ENCODE measurements around the gene SYNPO2L. TPM values are rescaled to one million over a fixed set of nuclear protein-coding genes. Genes with fewer than 3 reads are reported as not detected.

The SYNPO2L gene
- polyA plus RNA-seq, 1 experiment = 0.05 TPM

- CTCF ChIA-PET = interaction anchor here (0.6 to 10.6 kb wide), 4 partner anchors 93 to 1690 kb away, joined by 3 to 181 read pairs (median 4); partner anchors contain the start of gene PPP3CB
- Histone ChIP-seq H3K4me3 (ENCODE audit: low read depth, low read length) (peak overlapping the region; percentile 32), H3K27me3 (ENCODE audit: control insufficient read depth, insufficient read depth, low read length) (no peaks in the 10 kb centered on the region), H3K36me3 (ENCODE audit: control insufficient read depth, insufficient read depth, low read length) (no peaks in the 10 kb centered on the region)
- no peak for DNase-seq (ENCODE audit: low read depth)
- POLR2A ChIA-PET = no interaction called here
- no peak for TF ChIP-seq CTCF (IDR thresholded peaks at IDR 0.05; ENCODE audit: insufficient read depth, low read depth, low read length)
These were observed 8.5 kb downstream of the SYNPO2L start for GRCh38 chr10:73647211-73647874.

- DNase-seq (ENCODE audit: low read depth) = no peak
- H3K36me3 ChIP-seq (ENCODE audit: control insufficient read depth, insufficient read depth, low read length) = no peaks in the 10 kb centered on the region
- ChIA-PET CTCF (interaction anchor here (0.5 to 10.6 kb wide), 4 partner anchors 46 to 151 kb away, joined by 3 to 181 read pairs (median 4); partner anchors contain the start of gene PPP3CB), POLR2A (no interaction called here)
- no peak overlapping the region for H3K4me3 ChIP-seq (ENCODE audit: low read depth, low read length)
- TF ChIP-seq CTCF (IDR thresholded peaks at IDR 0.05; ENCODE audit: insufficient read depth, low read depth, low read length) = no peak
- no peaks in the 10 kb centered on the region for H3K27me3 ChIP-seq (ENCODE audit: control insufficient read depth, insufficient read depth, low read length)
These were observed 9.2 kb downstream of the SYNPO2L start for GRCh38 chr10:73646598-73647041.

- ChIA-PET POLR2A (no interaction called here), CTCF (interaction anchor here (0.6 to 10.6 kb wide), 13 partner anchors 8 to 235 kb away, joined by 3 to 181 read pairs (median 6); no protein-coding TSS in a partner anchor)
These were observed 10.6 kb downstream of the SYNPO2L start for GRCh38 chr10:73645251-73645650.

GRCh38 chr10:73644767-73645166, 11.1 kb downstream of the SYNPO2L start:
- no peak for DNase-seq (ENCODE audit: low read depth)
- TF ChIP-seq CTCF (IDR thresholded peaks at IDR 0.05; ENCODE audit: insufficient read depth, low read depth, low read length) = no peak
- CTCF ChIA-PET = interaction anchor here (0.6 to 10.6 kb wide), 21 partner anchors 9 to 378 kb away, joined by 3 to 181 read pairs (median 6); no protein-coding TSS in a partner anchor
- H3K36me3 ChIP-seq (ENCODE audit: control insufficient read depth, insufficient read depth, low read length) = no peaks in the 10 kb centered on the region
- H3K27me3 ChIP-seq (ENCODE audit: control insufficient read depth, insufficient read depth, low read length) = no peaks in the 10 kb centered on the region; the same call in 1 of the 2 replicates
- POLR2A ChIA-PET = no interaction called here
- no peak overlapping the region for H3K4me3 ChIP-seq (ENCODE audit: low read depth, low read length)

More at GRCh38 chr10:73645251-73645650, 10.6 kb downstream of the SYNPO2L start:
- Histone ChIP-seq H3K27me3 (ENCODE audit: control insufficient read depth, insufficient read depth, low read length) (no peaks in the 10 kb centered on the region; the same call in 1 of the 2 replicates), H3K4me3 (ENCODE audit: low read depth, low read length) (no peak overlapping the region), H3K36me3 (ENCODE audit: control insufficient read depth, insufficient read depth, low read length) (no peaks in the 10 kb centered on the region)
- no peak for DNase-seq (ENCODE audit: low read depth)
- no peak for TF ChIP-seq CTCF (IDR thresholded peaks at IDR 0.05; ENCODE audit: insufficient read depth, low read depth, low read length)

- Histone ChIP-seq H3K27me3 (ENCODE audit: control insufficient read depth, insufficient read depth, low read length) (no peaks in the 10 kb centered on the region; the same call in 1 of the 2 replicates), H3K36me3 (ENCODE audit: control insufficient read depth, insufficient read depth, low read length) (no peaks in the 10 kb centered on the region), H3K4me3 (ENCODE audit: low read depth, low read length) (no peak overlapping the region)
- TF ChIP-seq CTCF (IDR thresholded peaks at IDR 0.05; ENCODE audit: insufficient read depth, low read depth, low read length) = peak; percentile 78
- DNase-seq (ENCODE audit: low read depth) = peak; percentile 15
- ChIA-PET CTCF (interaction anchor here (0.6 to 10.6 kb wide), 23 partner anchors 9 to 380 kb away, joined by 3 to 181 read pairs (median 6); no protein-coding TSS in a partner anchor), POLR2A (no interaction called here)
These were observed 11.7 kb downstream of the SYNPO2L start for GRCh38 chr10:73644015-73644743.
